NCI-H2081 treated with DMSO at 0.1 percent for 48 hours (cell line): Measurements from ENCODE around the gene TENT5D.
"Not testable (repeated sequence)": the region's sequence is repeated elsewhere in the genome, so short reads cannot be mapped to it uniquely, and the experiment has no call there.

Experiments used
- DNase-seq: peaks from one replicate; lab custom pipeline; 2025; lab: John Stamatoyannopoulos, UW

Gene TENT5D

DNA sequence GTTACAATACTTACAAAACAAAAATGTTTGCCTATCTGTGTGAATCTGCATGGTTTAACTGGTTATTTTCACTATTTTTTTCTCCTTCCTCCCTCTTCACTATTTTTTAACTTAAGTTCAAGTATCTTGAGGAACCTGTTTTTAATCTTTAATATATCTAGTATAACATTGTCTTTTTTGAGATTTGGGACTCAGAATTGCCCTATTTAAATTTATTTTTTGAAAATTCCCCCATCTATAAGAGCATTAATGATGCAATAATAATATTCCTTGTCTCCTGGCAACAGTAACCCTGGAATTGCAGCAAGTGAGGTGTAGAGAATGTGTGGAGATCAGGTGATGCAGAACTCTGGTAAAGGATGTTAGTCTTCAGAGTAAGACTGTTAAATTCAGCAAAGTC lies at the start of gene TENT5D:
TENT5D (plus strand) TSS at position 301 of the 400 bp plus-strand sequence. CDS start 22,093 bp downstream, outside the sequence.
- DNase-seq, result no peak

DNA sequence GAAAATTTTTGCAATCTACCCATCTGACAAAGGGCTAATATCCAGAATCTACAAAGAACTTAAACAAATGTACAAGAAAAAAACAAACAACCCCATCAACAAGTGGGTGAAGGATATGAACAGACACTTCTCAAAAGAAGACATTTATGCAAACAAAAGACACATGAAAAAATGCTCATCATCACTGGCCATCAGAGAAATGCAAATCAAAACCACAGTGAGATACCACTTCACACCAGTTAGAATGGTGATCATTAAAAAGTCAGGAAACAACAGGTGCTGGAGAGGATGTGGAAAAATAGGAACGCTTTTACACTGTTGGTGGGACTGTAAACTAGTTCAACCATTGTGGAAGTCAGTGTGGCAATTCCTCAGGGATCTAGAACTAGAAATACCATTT lies 34.6 kb upstream of the TENT5D start:
- DNase-seq, result not testable (repeated sequence)

DNA sequence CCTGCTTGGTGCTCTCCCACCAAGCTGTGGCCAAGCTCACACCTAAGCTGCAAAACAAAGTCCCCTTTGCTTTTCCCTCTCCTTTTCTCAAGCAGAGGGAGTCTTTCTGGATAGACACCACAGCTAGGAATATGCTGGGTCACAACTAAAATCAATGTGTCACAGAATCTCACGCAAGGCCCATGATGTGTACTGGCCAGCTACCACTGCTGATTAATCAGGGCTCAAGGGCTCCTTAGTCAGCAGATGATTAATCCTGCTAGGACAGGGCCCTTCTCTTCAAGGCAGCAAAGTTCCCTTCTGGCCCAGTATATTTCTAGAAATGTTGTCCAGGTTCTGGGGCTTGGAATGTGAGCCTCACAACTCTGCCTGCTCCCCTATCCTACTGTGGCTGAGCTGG lies 32.0 kb upstream of the TENT5D start:
- DNase-seq, result no peak

DNA sequence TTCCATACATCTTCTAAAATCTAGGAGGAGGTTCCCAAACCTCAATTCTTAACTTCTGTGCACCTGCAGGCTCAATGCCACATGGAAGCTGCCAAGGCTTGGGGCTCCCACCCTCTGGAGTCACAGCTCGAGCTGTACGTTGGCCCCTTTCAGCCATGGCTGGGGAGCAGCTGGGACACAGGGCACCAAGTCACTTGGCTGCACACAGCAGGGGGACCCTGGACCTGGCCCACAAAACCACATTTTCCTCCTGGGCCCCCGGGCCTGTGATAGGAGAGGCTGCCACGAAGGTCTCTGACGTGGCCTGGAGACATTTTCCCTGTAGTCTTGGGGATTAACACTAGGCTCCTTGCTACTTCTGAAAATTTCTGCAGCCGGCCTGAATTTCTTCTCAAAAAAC lies 8.2 kb upstream of the TENT5D start:
- no peak for DNase-seq

DNA sequence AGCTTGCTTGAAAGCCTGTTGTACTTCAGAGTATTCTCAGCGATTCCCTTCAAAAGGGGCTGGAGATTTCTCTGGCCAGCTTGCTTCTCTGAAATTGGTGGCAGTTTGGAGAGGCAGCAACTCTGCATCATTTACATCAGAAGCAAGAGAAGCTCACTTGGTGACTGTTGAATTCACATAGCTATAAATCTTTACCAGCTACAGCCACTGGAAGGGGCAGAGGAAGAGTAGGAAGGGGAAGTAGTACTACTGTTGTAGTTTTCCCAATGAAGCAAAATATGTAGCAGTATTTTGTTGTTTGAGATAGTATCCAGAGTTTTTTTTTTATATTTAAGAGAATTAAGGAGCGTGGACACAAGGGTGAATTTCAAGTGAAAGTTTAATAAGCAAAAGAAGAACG lies 2.8 kb downstream of the TENT5D start:
- no peak for DNase-seq

DNA sequence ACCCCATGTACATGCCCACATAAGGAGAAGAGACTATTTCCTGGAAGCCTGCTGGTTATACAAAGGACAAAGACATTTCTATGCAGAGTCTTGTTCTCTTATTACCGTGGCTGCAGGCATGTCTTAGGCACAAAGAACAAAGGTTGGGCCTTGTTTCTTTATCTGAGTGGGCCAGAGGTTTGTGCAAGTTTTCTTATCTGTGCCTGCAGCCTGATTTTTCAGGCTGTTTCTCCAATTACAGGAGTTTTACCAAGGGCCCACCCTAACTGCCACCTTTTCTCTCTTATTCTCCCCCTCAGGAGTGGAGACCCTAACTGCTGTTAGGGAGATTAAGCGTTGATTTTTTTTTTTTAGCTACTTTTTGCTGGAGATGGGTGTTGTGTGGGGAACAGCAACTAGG lies 3.5 kb downstream of the TENT5D start:
- DNase-seq, result no peak

DNA sequence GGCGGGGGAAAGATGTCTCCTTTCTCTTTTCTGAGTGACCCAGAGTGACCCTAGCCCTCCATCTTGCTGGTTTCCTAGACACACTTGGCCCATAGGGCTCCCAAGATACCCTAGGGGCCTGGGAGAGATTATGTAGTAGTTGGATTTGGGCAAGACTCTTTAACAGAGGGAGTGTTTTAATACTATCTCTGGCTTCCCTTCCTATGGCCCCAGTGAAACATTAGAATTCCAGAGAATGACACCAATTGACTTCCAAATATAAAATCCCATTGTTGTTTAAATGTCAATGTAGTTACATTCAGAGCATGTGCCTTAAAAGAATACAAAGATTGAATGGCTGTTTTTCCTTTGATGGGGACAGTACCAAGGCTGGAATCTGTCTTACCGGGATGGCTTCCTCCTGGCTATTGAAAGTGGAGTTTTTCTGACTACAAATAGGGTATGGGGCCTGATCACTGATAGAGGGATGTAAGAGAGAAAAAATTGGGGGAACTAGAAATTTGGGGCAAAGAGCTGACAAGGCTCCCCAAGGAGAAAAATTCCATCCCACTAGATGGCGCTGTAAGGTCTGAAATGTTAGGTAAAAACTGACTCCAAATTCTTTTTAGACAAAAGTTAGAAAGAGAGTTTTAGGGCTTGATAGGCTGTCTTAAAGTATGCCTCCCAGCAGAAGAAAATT lies 10.7 kb downstream of the TENT5D start:
- no peak for DNase-seq

DNA sequence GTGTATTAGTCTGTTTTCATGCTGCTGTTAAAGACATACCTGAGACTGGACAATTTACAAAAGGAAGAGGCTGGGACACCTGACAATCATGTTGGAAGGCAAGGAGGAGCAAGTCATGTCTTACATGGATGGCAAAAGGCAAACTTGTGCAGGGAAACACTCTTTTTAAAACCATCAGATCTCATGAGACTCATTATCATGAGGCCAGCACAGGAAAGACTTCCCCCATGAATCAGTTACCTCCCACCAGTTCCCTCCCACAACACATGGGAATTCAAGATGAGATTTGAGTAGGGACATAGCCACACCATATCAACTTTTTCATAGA lies 11.2 kb downstream of the TENT5D start:
- no peak for DNase-seq

DNA sequence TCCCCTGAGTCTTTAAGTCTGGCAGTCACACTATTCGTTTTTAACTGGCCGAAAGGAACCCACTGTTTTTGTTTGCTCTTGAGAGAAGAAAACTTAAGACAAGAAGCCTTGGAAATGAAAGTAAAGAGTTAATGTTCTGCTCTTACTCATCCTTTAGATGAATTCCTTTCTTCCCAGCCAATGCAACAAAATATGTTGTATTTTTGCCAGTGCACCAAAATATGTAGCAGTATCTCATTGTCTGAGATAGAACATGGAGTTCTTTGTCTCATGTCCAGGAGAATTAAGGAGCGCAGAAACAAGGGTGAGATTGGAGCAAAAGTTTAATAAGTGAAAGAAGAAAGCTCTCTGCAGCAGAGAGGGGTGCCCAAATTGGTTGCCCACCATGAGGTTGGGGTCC lies 12.2 kb downstream of the TENT5D start:
- DNase-seq, result no peak

DNA sequence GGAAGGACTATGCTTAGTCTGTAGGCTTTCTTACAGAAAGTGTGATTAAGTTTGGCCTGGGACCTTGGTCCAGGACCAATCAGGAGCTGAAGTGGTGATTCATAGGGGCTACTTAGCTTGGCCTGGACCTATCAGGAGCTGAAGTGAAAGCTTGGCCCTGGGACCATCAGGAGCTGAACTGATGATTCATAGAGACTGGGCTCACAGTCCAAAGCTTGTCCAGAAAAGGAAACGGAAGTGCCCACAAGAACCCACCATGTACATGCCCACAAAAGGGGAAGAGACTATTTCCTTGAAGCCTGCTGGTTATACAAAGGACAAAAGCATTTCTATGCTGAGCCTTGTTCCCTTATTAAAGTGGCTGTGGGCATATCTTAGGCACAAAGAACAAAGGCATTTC lies 12.6 kb downstream of the TENT5D start:
- no peak for DNase-seq

DNA sequence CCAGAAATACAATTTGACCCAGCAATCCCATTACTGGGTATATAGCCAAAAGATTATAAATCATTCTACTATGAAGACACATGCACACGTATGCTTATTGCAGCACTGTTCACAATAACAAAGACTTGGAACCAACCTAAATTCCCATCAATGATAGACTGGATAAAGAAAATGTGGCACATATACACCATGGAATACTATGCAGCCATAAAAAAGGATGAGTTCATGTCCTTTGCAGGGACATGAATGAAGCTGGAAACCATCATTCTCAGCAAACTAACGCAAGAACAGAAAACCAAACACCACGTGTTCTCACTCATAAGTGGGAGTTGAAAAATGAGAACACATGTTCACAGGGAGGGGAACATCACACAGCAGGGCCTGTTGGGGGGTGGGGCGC lies 47.9 kb downstream of the TENT5D start:
- DNase-seq, result not testable (repeated sequence)

DNA sequence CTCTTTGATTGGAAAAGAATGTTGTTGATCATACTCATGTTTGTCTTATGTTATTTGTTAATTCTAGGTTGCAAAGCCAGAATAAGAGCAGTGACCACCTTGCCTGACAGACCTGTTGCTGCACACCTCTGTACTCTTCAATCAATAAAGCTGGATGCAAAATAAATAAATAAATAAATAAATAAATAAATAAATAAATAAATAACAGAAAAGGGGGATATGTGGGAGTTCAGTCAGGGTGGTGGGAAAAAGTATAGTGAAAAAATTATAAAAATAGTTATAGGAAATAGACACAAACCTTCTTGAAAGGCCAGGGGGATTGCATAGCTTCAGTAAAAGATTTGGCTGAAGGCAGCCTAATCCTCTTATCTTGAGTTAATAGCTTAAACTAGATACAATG lies 51.3 kb downstream of the TENT5D start:
- no peak for DNase-seq

DNA sequence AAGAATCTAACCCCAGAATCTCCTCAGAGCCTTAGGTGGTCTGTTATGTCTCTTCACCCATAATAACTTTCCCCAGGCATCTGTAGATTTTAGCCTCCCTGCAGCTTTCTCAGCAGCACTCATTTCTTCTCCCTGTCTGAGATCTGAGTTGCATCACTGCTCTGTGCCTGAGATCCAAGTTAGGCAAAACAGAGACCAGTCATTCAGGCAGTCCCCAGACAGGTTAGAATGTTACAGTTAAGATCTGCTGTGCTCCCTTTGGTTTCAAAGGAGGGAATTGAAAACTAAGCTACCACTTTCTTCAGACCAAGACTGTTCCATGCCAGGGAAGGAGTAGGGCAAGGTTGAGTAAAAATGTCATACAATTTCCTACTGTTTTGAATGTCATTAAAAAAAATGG lies 65.3 kb downstream of the TENT5D start:
- DNase-seq, result no peak

DNA sequence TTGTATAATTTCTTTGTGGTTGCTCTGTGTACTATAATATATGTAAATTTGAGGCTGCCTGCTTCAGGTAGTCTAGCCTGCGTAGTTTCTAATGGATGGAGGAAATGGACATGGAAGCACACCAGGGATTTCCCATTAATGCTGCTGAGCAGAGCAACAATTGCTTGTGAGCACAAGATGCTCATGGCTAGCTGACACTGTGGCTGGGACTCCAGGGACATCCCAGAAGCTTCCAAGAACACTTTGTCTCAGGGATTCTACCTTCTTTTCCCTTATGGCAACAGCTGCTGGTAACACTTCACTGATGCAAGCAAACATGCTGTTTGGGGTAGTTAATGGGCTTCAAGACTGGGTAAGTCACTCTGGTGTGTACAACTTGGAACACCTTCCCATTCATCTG lies 66.1 kb downstream of the TENT5D start:
- no peak for DNase-seq

DNA sequence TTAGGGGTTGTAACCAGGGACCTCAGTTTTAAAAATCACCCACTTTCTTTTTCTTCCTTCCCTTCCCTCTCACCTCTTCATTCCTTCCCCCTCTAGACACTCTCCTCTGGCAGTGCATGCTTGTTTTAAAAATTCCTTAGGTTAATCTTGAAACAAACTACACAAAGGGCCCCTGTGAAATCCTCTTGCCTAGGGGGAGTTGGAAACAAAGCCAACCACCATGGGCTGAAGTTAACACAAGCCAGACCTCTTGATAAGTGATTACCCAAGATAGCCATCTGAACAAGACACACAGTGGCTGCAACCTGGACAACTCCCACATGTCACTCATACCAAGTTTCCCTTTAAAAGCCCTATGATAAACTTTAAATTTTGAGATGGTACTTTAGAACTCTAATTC lies 68.9 kb downstream of the TENT5D start:
- no peak for DNase-seq
